Esophagus muscularis mucosa (tissue), 4 donors: ENCODE data around the gene ACOXL. TPM values are rescaled to one million over a fixed set of nuclear protein-coding genes. Genes with fewer than 3 reads are reported as not detected.

Experiments used
- DNase-seq: peaks from one replicate; pipeline ENCODE4 v3.0.0-alpha.2; 2017; ENCODE audit errors: extremely low spot score
- H3K27ac ChIP-seq, 4 donors: fragments of 200-600 bp; sonication (generic); replicated peaks in 1 of 4; 1 replicate in 3 of 4; 2 replicates in 1 of 4; pipeline ENCODE4 v1.5.1; 2016 to 2019; ENCODE audit warnings: mild to moderate bottlenecking in 1 of 4
- H3K27me3 ChIP-seq, 4 donors: fragments of 200-600 bp; sonication (generic); one replicate each; pipeline versions ENCODE4 v1.5.1 to v1.6.0; 2016 to 2019
- H3K36me3 ChIP-seq, 4 donors: fragments of 200-600 bp; sonication (generic); one replicate each; pipeline ENCODE4 v1.5.1; 2016 to 2019
- H3K4me1 ChIP-seq, 4 donors: fragments of 200-600 bp; sonication (generic); one replicate each; pipeline ENCODE4 v1.5.1; 2016 to 2019
- H3K4me3 ChIP-seq, 4 donors: fragments of 200-600 bp; sonication (generic); 1 replicate in 2 of 4; 2 replicates in 2 of 4; pipeline ENCODE4 v1.5.1; 2016 to 2019; ENCODE audit warnings: mild to moderate bottlenecking in 4 of 4, moderate library complexity in 1 of 4
- H3K9me3 ChIP-seq, 4 donors: fragments of 200-600 bp; sonication (generic); 1 replicate in 3 of 4; 2 replicates in 1 of 4; pipeline ENCODE4 v1.5.1; 2016 to 2019
- EP300 ChIP-seq: sonication (generic); formaldehyde crosslinking; IDR thresholded peaks from one replicate; pipeline ENCODE4 v1.6.1; 2017; ENCODE audit warnings: antibody characterized with exemption
- POLR2A ChIP-seq: fragments of 450-650 bp; IDR thresholded peaks from one replicate; pipeline ENCODE4 v1.6.1; 2017; ENCODE audit warnings: antibody characterized with exemption, moderate library complexity, mild to moderate bottlenecking, low read depth
- POLR2AphosphoS5 ChIP-seq, 2 donors: sonication (generic); formaldehyde crosslinking; IDR thresholded peaks; one replicate each; pipeline ENCODE4 v1.6.1; 2017; ENCODE audit warnings: antibody characterized with exemption in 2 of 2
- WGBS: methylation state at CpG from one replicate; pipeline ENCODE4 v1.1.5; 2018; 5-methylcytosine and 5-hydroxymethylcytosine counted together
- intact Hi-C: fragments of 100-400 bp; cut with DNase I; formaldehyde crosslinking; loops from one replicate; pipeline ENCODE4 v1.15.1; 2023
- total RNA-seq, 4 donors: library from RNA; depleted of rRNA; stranded (reverse); fragments of >200 nt; gene quantifications; one replicate each; pipeline versions ENCODE4 v1.1.0 to v1.2.1, GENCODE V29; 2016
- TF ChIP-seq, protein P1 (sequence below), 3 experiments: fragments of 200-600 bp in 2 of 3; fragments of 450-650 bp in 1 of 3; sonication (generic) in 2 of 3; IDR thresholded peaks; one replicate each; pipeline ENCODE4 v1.5.1; 2017 to 2019; ENCODE audit warnings: antibody characterized with exemption in 3 of 3, mild to moderate bottlenecking in 2 of 3, moderate library complexity in 1 of 3

ACOXL gene
- total RNA-seq, 4 donors from 2014 or later, result not detected

DNA sequence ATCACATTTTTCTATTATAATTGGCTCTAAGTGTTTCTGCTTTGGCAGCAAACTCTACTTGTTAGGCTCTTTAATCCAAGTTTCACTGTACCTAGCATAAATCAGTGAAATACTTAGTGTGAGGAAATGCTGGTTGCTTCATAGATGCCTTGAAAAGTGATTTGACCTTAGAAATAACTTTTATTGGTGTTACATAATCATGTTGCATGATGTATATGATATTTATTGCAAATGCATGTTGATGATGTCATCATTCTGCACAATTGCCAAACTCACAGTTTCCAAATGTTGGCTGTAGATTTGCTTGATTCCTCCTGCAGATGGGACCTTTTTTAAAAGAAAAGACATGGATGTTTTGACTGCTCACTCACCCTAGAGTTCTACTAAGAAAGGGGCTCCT lies 250.8 kb downstream of the ACOXL start:
- Histone ChIP-seq H3K4me1 (peaks cover 0 to 3% (median 0%) of the 10 kb centered on the region in 4 donors), H3K27me3 (no peaks in the 10 kb centered on the region), H3K27ac (no peak overlapping the region), H3K36me3 (no peaks in the 10 kb centered on the region), H3K4me3 (no peak overlapping the region), H3K9me3 (no peaks in the 10 kb centered on the region)
- DNase-seq, result no peak
- no peak for TF ChIP-seq EP300
- TF ChIP-seq, protein P1, sequence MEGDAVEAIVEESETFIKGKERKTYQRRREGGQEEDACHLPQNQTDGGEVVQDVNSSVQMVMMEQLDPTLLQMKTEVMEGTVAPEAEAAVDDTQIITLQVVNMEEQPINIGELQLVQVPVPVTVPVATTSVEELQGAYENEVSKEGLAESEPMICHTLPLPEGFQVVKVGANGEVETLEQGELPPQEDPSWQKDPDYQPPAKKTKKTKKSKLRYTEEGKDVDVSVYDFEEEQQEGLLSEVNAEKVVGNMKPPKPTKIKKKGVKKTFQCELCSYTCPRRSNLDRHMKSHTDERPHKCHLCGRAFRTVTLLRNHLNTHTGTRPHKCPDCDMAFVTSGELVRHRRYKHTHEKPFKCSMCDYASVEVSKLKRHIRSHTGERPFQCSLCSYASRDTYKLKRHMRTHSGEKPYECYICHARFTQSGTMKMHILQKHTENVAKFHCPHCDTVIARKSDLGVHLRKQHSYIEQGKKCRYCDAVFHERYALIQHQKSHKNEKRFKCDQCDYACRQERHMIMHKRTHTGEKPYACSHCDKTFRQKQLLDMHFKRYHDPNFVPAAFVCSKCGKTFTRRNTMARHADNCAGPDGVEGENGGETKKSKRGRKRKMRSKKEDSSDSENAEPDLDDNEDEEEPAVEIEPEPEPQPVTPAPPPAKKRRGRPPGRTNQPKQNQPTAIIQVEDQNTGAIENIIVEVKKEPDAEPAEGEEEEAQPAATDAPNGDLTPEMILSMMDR (IDR thresholded peaks at IDR 0.05), result no peak
- intact Hi-C loops, result no loop called here

DNA sequence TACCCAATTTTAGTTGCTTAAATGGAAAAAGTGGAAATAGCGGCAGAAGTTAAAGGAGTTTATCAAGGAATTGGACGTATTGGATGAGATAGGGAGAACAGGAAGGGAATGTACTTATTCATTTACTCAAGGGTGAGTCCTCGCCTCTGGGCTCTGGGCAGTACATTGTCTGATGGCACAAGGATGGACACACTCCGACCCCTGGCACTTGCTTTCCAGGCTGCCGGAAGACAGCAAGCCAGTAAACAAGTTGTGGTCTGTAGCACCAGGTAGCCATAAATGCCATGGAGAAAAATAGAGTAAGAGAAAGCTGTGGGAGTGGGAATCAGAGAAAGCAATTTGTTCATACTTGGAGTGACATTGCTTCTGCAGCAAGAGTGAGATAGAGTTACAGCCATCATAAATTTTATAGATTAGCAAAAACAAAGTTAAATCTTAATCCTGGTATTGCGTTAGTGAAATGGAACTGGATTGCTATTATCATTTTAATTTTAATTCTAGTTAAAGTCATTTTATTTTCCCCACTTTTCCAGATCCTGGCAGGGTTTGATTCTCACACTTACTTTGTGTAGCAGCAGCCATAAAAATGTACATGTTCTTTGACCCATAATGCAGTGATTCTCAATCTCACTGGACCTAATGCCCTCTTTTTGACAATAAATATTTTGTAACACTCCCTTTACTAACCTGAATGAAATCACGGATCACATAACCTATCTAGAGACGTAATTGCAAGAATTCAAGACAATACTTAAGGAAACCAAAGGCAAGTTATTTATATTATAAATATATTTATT lies 252.5 kb downstream of the ACOXL start:
- Histone ChIP-seq H3K4me3 (no peak overlapping the region), H3K27ac (no peak overlapping the region), H3K4me1 (no peaks in the 10 kb centered on the region), H3K9me3 (no peaks in the 10 kb centered on the region), H3K36me3 (no peaks in the 10 kb centered on the region), H3K27me3 (no peaks in the 10 kb centered on the region)
- intact Hi-C loops, result no loop called here
- 88% methylated on average over 8 of the region's 8 CpGs for WGBS
- TF ChIP-seq, protein P1 (IDR thresholded peaks at IDR 0.05), result no peak
- TF ChIP-seq POLR2A (no peak), POLR2AphosphoS5 (IDR thresholded peaks at IDR 0.05) (no peak), EP300 (no peak)
- no peak for DNase-seq

DNA sequence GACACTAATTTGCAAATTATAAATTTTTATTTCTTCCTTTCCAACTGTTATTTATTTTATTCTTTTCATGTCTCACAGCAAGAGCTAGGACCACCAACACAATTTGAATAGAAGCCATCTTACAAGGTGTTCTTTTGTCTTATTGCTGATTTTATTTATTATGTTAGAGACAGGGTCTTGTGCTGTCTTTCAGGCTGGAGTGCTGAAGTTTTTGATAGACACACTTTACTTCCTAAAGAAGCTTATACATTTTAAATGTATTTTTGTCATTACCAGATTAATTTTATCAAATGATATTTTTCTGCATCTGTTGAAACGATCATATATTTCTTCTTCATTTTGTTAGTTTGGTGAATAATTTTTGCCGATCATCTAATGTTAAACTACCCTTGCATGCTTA lies 258.1 kb downstream of the ACOXL start:
- DNase-seq, result no peak
- whole genome bisulfite sequencing, result 95% methylated on average over 2 of the region's 2 CpGs
- intact Hi-C loops, result no loop called here
- H3K4me1 ChIP-seq, result peaks cover 0 to 24% (median 22%) of the 10 kb centered on the region in 4 donors
- H3K27me3 ChIP-seq, result no peaks in the 10 kb centered on the region
- TF ChIP-seq POLR2A, result no peak
- no peak for TF ChIP-seq POLR2AphosphoS5 (IDR thresholded peaks at IDR 0.05)
- TF ChIP-seq EP300, result no peak
- TF ChIP-seq, protein P1 (IDR thresholded peaks at IDR 0.05), result no peak
- no peak overlapping the region for H3K4me3 ChIP-seq
- no peak overlapping the region for H3K27ac ChIP-seq
- H3K36me3 ChIP-seq, result no peaks in the 10 kb centered on the region
- no peaks in the 10 kb centered on the region for H3K9me3 ChIP-seq

DNA sequence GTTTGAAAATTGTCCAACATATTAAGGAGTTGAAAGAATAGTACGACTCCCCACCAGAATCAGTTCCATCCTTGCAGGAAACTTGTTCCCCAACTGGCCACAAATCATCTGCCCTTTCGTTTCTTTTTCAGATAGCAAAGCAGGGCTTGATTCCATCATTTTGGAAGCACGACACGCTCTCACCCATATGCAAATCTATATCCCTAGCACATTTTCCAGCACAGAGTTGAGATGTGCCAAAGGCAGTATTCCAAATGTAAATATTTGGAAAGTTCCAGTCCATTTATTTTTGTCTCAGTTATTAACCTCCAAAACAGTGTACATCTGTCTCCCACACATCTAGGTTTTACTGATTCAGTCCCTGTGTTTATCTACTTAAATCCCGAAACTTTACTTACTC lies 259.5 kb downstream of the ACOXL start:
- Histone ChIP-seq H3K27me3 (no peaks in the 10 kb centered on the region), H3K36me3 (no peaks in the 10 kb centered on the region), H3K9me3 (no peaks in the 10 kb centered on the region), H3K4me1 (peaks cover 0 to 24% (median 22%) of the 10 kb centered on the region in 4 donors), H3K27ac (no peak overlapping the region), H3K4me3 (no peak overlapping the region)
- intact Hi-C loops, result no loop called here
- TF ChIP-seq EP300 (no peak), POLR2A (no peak), POLR2AphosphoS5 (IDR thresholded peaks at IDR 0.05) (no peak)
- TF ChIP-seq, protein P1 (IDR thresholded peaks at IDR 0.05), result no peak
- peak; percentile 39 for DNase-seq
- WGBS, result 34% methylated on average over 5 of the region's 5 CpGs

DNA sequence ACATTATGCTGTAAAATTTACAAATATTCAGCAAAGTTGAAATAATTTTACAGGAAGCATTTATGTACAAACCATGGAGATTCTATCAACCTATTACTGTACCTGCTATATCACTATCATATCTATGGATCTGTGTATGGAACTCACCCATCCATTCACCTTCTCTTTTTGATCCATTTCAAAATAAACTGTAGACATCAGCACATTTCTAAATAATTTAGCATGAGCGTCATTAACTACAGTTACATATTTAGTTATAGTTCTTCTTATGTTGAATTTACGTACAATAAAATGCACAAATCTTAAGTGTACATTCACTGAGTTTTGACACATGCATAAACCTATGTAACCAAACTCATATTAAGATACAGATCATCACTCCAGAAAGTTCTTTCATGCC lies 260.5 kb downstream of the ACOXL start:
- H3K27ac ChIP-seq, result no peak overlapping the region
- no peak for DNase-seq
- H3K4me1 ChIP-seq, result peaks cover 0 to 24% (median 22%) of the 10 kb centered on the region in 4 donors
- no peaks in the 10 kb centered on the region for H3K27me3 ChIP-seq
- no peaks in the 10 kb centered on the region for H3K36me3 ChIP-seq
- intact Hi-C loops, result no loop called here
- 68% methylated on average over 2 of the region's 2 CpGs for WGBS
- TF ChIP-seq, protein P1 (IDR thresholded peaks at IDR 0.05), result no peak
- TF ChIP-seq POLR2A, result no peak
- TF ChIP-seq POLR2AphosphoS5 (IDR thresholded peaks at IDR 0.05), result no peak
- no peak for TF ChIP-seq EP300
- no peaks in the 10 kb centered on the region for H3K9me3 ChIP-seq
- no peak overlapping the region for H3K4me3 ChIP-seq
